H9 (cell line): Measurements from ENCODE around the gene G3BP2. TPM values are rescaled to one million over a fixed set of nuclear protein-coding genes. Genes with fewer than 3 reads are reported as not detected.

ENCODE experiments used
- DNase-seq: peaks from one replicate; pipeline ENCODE4 v3.0.0-alpha.2; 2017
- H2AFZ ChIP-seq: one replicate; pipeline ENCODE4 v1.6.1; 2013; ENCODE audit warnings: mild to moderate bottlenecking, low read length, control low read depth, moderate library complexity
- H2AK5ac ChIP-seq: 2 replicates; pipeline ENCODE4 v1.6.1; 2013; ENCODE audit warnings: low read length, control low read depth, mixed read lengths; ENCODE audit not compliant: insufficient read length
- H2BK120ac ChIP-seq: one replicate; pipeline ENCODE4 v1.6.1; 2013; ENCODE audit warnings: low read depth, mild to moderate bottlenecking, low read length, control low read depth, inconsistent platforms; ENCODE audit not compliant: poor library complexity, severe bottlenecking
- H2BK12ac ChIP-seq: 2 replicates; pipeline ENCODE4 v1.6.1; 2013; ENCODE audit warnings: low read length, control low read depth, mixed read lengths, low read depth; ENCODE audit not compliant: insufficient read length
- H2BK15ac ChIP-seq: 2 replicates; pipeline ENCODE4 v1.6.1; 2013; ENCODE audit warnings: low read depth, low read length, control low read depth
- H2BK20ac ChIP-seq: one replicate; pipeline ENCODE4 v1.6.1; 2013; ENCODE audit warnings: low read depth, mild to moderate bottlenecking, low read length, control low read depth, inconsistent platforms; ENCODE audit not compliant: poor library complexity, severe bottlenecking
- H2BK5ac ChIP-seq: 2 replicates; pipeline ENCODE4 v1.6.1; 2013; ENCODE audit warnings: low read length, control low read depth, mixed read lengths; ENCODE audit not compliant: insufficient read length
- H3K14ac ChIP-seq: 2 replicates; pipeline ENCODE4 v1.6.1; 2013; ENCODE audit warnings: low read length, control low read depth; ENCODE audit not compliant: insufficient read depth
- H3K18ac ChIP-seq: 2 replicates; pipeline ENCODE4 v1.6.1; 2013; ENCODE audit warnings: low read depth, mild to moderate bottlenecking, mixed read lengths, low read length, control low read depth; ENCODE audit not compliant: insufficient read length
- H3K23ac ChIP-seq: 2 replicates; pipeline ENCODE4 v1.6.1; 2013; ENCODE audit warnings: low read length, control low read depth, mixed read lengths, low read depth; ENCODE audit not compliant: insufficient read length
- H3K23me2 ChIP-seq: 2 replicates; pipeline ENCODE4 v1.6.1; 2013; ENCODE audit warnings: low read depth, mild to moderate bottlenecking, mixed read lengths, low read length, control low read depth; ENCODE audit not compliant: insufficient read length, poor library complexity, severe bottlenecking
- H3K27ac ChIP-seq: 2 replicates; pipeline ENCODE4 v1.5.1; 2013; ENCODE audit warnings: low read length, control low read depth, mixed read lengths, low read depth; ENCODE audit not compliant: insufficient read length
- H3K27me3 ChIP-seq: 2 replicates; pipeline ENCODE4 v1.6.1; 2013; ENCODE audit warnings: low read length, control low read depth, inconsistent platforms; ENCODE audit not compliant: insufficient read depth
- H3K4ac ChIP-seq: 2 replicates; pipeline ENCODE4 v1.6.1; 2013; ENCODE audit warnings: low read depth, mild to moderate bottlenecking, control low read depth, inconsistent platforms, low read length, moderate library complexity
- H3K4me1 ChIP-seq: 2 replicates; pipeline ENCODE4 v1.6.1; 2013; ENCODE audit warnings: low read length, control low read depth, inconsistent platforms; ENCODE audit not compliant: insufficient read depth
- H3K4me2 ChIP-seq: 2 replicates; pipeline ENCODE4 v1.6.1; 2013; ENCODE audit warnings: low read length, control low read depth, mixed read lengths; ENCODE audit not compliant: insufficient read length, insufficient read depth
- H3K56ac ChIP-seq: 2 replicates; pipeline ENCODE4 v1.6.1; 2013; ENCODE audit warnings: low read depth, mild to moderate bottlenecking, mixed read lengths, low read length, control low read depth; ENCODE audit not compliant: insufficient read length
- H3K79me1 ChIP-seq: 2 replicates; pipeline ENCODE4 v1.6.1; 2013; ENCODE audit warnings: low read depth, mild to moderate bottlenecking, moderate library complexity, low read length, control low read depth, inconsistent platforms; ENCODE audit not compliant: insufficient read depth, poor library complexity, severe bottlenecking
- H3K79me2 ChIP-seq: 2 replicates; pipeline ENCODE4 v1.6.1; 2013; ENCODE audit warnings: low read length, control low read depth, inconsistent platforms; ENCODE audit not compliant: insufficient read depth
- H3K9ac ChIP-seq: 2 replicates; pipeline ENCODE4 v1.6.1; 2013; ENCODE audit warnings: low read length, control low read depth, mixed read lengths; ENCODE audit not compliant: insufficient read length; ENCODE audit errors: extremely low read depth
- H3K9me3 ChIP-seq: one replicate; pipeline ENCODE4 v1.6.1; 2013; ENCODE audit warnings: low read depth, low read length, inconsistent platforms; ENCODE audit not compliant: control insufficient read depth
- H3T11ph ChIP-seq: one replicate; pipeline ENCODE4 v1.6.1; 2013; ENCODE audit warnings: mild to moderate bottlenecking, low read length, control low read depth, inconsistent platforms
- H4K20me1 ChIP-seq: one replicate; pipeline ENCODE4 v1.6.1; 2013; ENCODE audit not compliant: control insufficient read depth, insufficient read length, insufficient read depth
- H4K5ac ChIP-seq: 2 replicates; pipeline ENCODE4 v1.6.1; 2013; ENCODE audit warnings: low read depth, mild to moderate bottlenecking, mixed read lengths, low read length, control low read depth; ENCODE audit not compliant: insufficient read length
- H4K8ac ChIP-seq: replicated peaks from 2 replicates; pipeline ENCODE4 v1.6.1; 2013; ENCODE audit warnings: low read length, control low read depth, mixed read lengths, low read depth; ENCODE audit not compliant: insufficient read length
- H4K91ac ChIP-seq: 2 replicates; pipeline ENCODE4 v1.6.1; 2013; ENCODE audit warnings: low read depth, mild to moderate bottlenecking, moderate library complexity, mixed read lengths, low read length, control low read depth; ENCODE audit not compliant: insufficient read length
- H3K27ac Mint-ChIP-seq, 3 experiments: 2 replicates in 2 of 3; 3 replicates in 1 of 3; pipeline ENCODE4 v1.8.0; 2020 to 2021; ENCODE audit warnings: mixed read lengths in 3 of 3, mild to moderate bottlenecking in 1 of 3, moderate library complexity in 1 of 3
- H3K27me3 Mint-ChIP-seq: 2 replicates; pipeline ENCODE4 v1.8.0; 2021; ENCODE audit warnings: low read depth, mild to moderate bottlenecking, moderate library complexity, mixed read lengths
- H3K36me3 Mint-ChIP-seq, 3 experiments: 2 replicates in 2 of 3; 3 replicates in 1 of 3; pipeline ENCODE4 v1.8.0; 2020 to 2021; ENCODE audit warnings: low read depth in 3 of 3, mixed read lengths in 3 of 3; ENCODE audit not compliant: insufficient read depth in 1 of 3
- H3K4me1 Mint-ChIP-seq, 2 experiments: 2 replicates each; pipeline ENCODE4 v1.8.0; 2020; ENCODE audit warnings: mixed read lengths in 2 of 2
- H3K4me3 Mint-ChIP-seq, 2 experiments: 2 replicates in 1 of 2; 3 replicates in 1 of 2; pipeline ENCODE4 v1.8.0; 2020 to 2021; ENCODE audit warnings: mild to moderate bottlenecking in 2 of 2, mixed read lengths in 2 of 2, moderate library complexity in 1 of 2
- H3K9me3 Mint-ChIP-seq, 2 experiments: 2 replicates in 1 of 2; 3 replicates in 1 of 2; pipeline ENCODE4 v1.8.0; 2020; ENCODE audit warnings: mild to moderate bottlenecking in 2 of 2, mixed read lengths in 2 of 2, moderate library complexity in 1 of 2
- CTCF ChIP-seq: fragments of 200-600 bp; sonication (generic); conservative IDR thresholded peaks from 3 replicates; pipeline ENCODE4 v1.8.0; 2021; ENCODE audit warnings: antibody characterized with exemption, mild to moderate bottlenecking
- WGBS: extraction: QIAGEN DNeasy Blood & Tissue Kit; methylation state at CpG from one replicate; pipeline ENCODE4 v1.1.7; 2013; ENCODE audit warnings: missing lambda C conversion rate, low lambda C conversion rate, mixed read lengths; ENCODE audit not compliant: insufficient read length; ENCODE audit errors: extremely low coverage; 5-methylcytosine and 5-hydroxymethylcytosine counted together
- total RNA-seq: library from RNA; stranded (reverse); gene quantifications from 2 replicates; pipeline ENCODE4 v1.2.1, GENCODE V29; 2021

The G3BP2 gene
- total RNA-seq, 1 experiment from 2014 or later, result 405 TPM

GRCh38 chr4:75612306-75612705 lies 60.9 kb downstream of the G3BP2 start:
- no CpG with 5 or more reads among the region's 1 CpG for WGBS
- H3K4me2 ChIP-seq, result no peak overlapping the region

More at GRCh38 chr4:75612306-75612705, 60.9 kb downstream of the G3BP2 start:
- Histone ChIP-seq H2BK15ac (no peak overlapping the region), H2AFZ (no peak overlapping the region), H3K18ac (no peak overlapping the region), H3K14ac (no peak overlapping the region), H2BK20ac (no peak overlapping the region), H2BK12ac (no peak overlapping the region), H3K79me1 (no peaks in the 10 kb centered on the region), H3K27ac (no peak overlapping the region), H2BK5ac (no peak overlapping the region), H3T11ph (no peak overlapping the region), H4K8ac (no peak overlapping the region), H4K20me1 (no peaks in the 10 kb centered on the region), H2BK120ac (no peak overlapping the region), H4K5ac (no peak overlapping the region), H3K4ac (no peak overlapping the region), H3K9me3 (no peaks in the 10 kb centered on the region), H3K23ac (no peak overlapping the region), H3K56ac (no peak overlapping the region), H3K23me2 (no peaks in the 10 kb centered on the region), H3K9ac (no peak overlapping the region), H2AK5ac (no peak overlapping the region), H3K4me1 (no peaks in the 10 kb centered on the region), H3K79me2 (no peaks in the 10 kb centered on the region), H3K27me3 (no peaks in the 10 kb centered on the region), H4K91ac (no peak overlapping the region)
- no peak overlapping the region for H3K4me3 Mint-ChIP-seq
- no peaks in the 10 kb centered on the region for H3K27me3 Mint-ChIP-seq
- peaks cover 0 to 3% (median 2%) of the 10 kb centered on the region in 3 experiments; a peak in 3 of 7 replicates for H3K36me3 Mint-ChIP-seq
- H3K27ac Mint-ChIP-seq, result no peak overlapping the region
- TF ChIP-seq CTCF, result no peak
- peaks cover 4 to 5% of the 10 kb centered on the region in 2 experiments; a peak in 3 of 5 replicates for H3K9me3 Mint-ChIP-seq
- H3K4me1 Mint-ChIP-seq, result no peaks in the 10 kb centered on the region
- no peak for DNase-seq
